DND-41 (cell line): ENCODE results near the gene HHEX.

ENCODE experiments used
- ATAC-seq: fragments of 200-7000 bp; cut with Tn5 transposase; 3 replicates; pipeline ENCODE4 v1.9.1; 2021; ENCODE audit warnings: low read depth; ENCODE audit not compliant: insufficient read depth
- DNase-seq: peaks from one replicate; pipeline ENCODE4 v3.0.0-alpha.2; 2020
- H2AFZ ChIP-seq: 2 replicates; pipeline ENCODE4 v1.6.0; 2012; ENCODE audit warnings: low read depth, low read length
- H3K27ac ChIP-seq: 2 replicates; pipeline ENCODE4 v1.5.1; 2012; ENCODE audit warnings: low read length, inconsistent platforms
- H3K27me3 ChIP-seq: fragments of 200-600 bp; sonication (generic); 2 replicates; pipeline ENCODE4 v1.6.0; 2012; ENCODE audit warnings: low read length, mild to moderate bottlenecking, inconsistent platforms; ENCODE audit not compliant: insufficient read depth, poor library complexity
- H3K36me3 ChIP-seq: 2 replicates; pipeline ENCODE4 v1.5.1; 2012; ENCODE audit warnings: low read length, inconsistent platforms; ENCODE audit not compliant: insufficient read depth
- H3K4me1 ChIP-seq: 2 replicates; pipeline ENCODE4 v1.5.1; 2012; ENCODE audit warnings: mild to moderate bottlenecking, low read length; ENCODE audit not compliant: insufficient read depth
- H3K4me2 ChIP-seq: 2 replicates; pipeline ENCODE4 v1.6.0; 2012; ENCODE audit warnings: mild to moderate bottlenecking, moderate library complexity, low read length, inconsistent platforms; ENCODE audit not compliant: insufficient read depth
- H3K4me3 ChIP-seq, 2 experiments: fragments of 200-600 bp in 1 of 2; shearing (Covaris generic) in 1 of 2; 2 replicates each; pipeline ENCODE4 v1.5.1; 2012 to 2016; ENCODE audit warnings: inconsistent platforms in 2 of 2, low read length in 2 of 2, mild to moderate bottlenecking in 2 of 2, low read depth in 1 of 2, moderate library complexity in 1 of 2
- H3K79me2 ChIP-seq: 2 replicates; pipeline ENCODE4 v1.6.0; 2012; ENCODE audit warnings: low read length, inconsistent platforms; ENCODE audit not compliant: insufficient read depth
- H3K9ac ChIP-seq: 2 replicates; pipeline ENCODE4 v1.6.0; 2012; ENCODE audit warnings: low read depth, mild to moderate bottlenecking, inconsistent platforms, low read length, moderate library complexity
- H3K9me3 ChIP-seq: 2 replicates; pipeline ENCODE4 v1.5.1; 2012; ENCODE audit warnings: low read length, moderate library complexity, mild to moderate bottlenecking, inconsistent platforms; ENCODE audit not compliant: insufficient read depth, severe bottlenecking
- H4K20me1 ChIP-seq: 2 replicates; pipeline ENCODE4 v1.6.0; 2012; ENCODE audit warnings: low read length; ENCODE audit not compliant: insufficient read depth
- CTCF ChIP-seq: IDR thresholded peaks from 2 replicates; pipeline ENCODE4 v1.5.1; 2012; ENCODE audit warnings: borderline replicate concordance, low read length, moderate library complexity, mild to moderate bottlenecking; ENCODE audit not compliant: poor library complexity, severe bottlenecking; ENCODE audit errors: extremely low read depth
- EZH2 ChIP-seq: IDR thresholded peaks from 3 replicates; pipeline ENCODE4 v1.6.1; 2012; ENCODE audit warnings: borderline replicate concordance, low read depth, mild to moderate bottlenecking, moderate library complexity, low read length, inconsistent platforms; ENCODE audit not compliant: severe bottlenecking

The HHEX gene

GRCh38 chr10:92696606-92697383, 7.0 kb downstream of the HHEX start:
- H3K27me3 ChIP-seq = no peaks in the 10 kb centered on the region
- no peak overlapping the region for H3K27ac ChIP-seq
- no peaks in the 10 kb centered on the region for H3K9me3 ChIP-seq
- H3K79me2 ChIP-seq = peaks cover 12% of the 10 kb centered on the region; the same call in 1 of the 2 replicates
- H2AFZ ChIP-seq = no peak overlapping the region
- no peaks in the 10 kb centered on the region for H3K36me3 ChIP-seq
- peaks cover 40% of the 10 kb centered on the region for H3K4me1 ChIP-seq
- ATAC-seq = no peak
- H3K4me3 ChIP-seq = no peak overlapping the region
- no peak for DNase-seq
- no peak overlapping the region for H3K4me2 ChIP-seq
- no peak overlapping the region for H3K9ac ChIP-seq
- TF ChIP-seq EZH2 = no peak
- TF ChIP-seq CTCF = no peak
- H4K20me1 ChIP-seq = no peaks in the 10 kb centered on the region

GRCh38 chr10:92697663-92698511, 8.1 kb downstream of the HHEX start:
- Histone ChIP-seq H3K4me1 (peaks cover 50% of the 10 kb centered on the region), H3K27ac (no peak overlapping the region), H3K9ac (no peak overlapping the region), H3K4me2 (no peak overlapping the region), H3K36me3 (no peaks in the 10 kb centered on the region), H3K27me3 (no peaks in the 10 kb centered on the region), H3K9me3 (no peaks in the 10 kb centered on the region), H2AFZ (no peak overlapping the region), H4K20me1 (no peaks in the 10 kb centered on the region), H3K79me2 (peaks cover 12% of the 10 kb centered on the region; the same call in 1 of the 2 replicates), H3K4me3 (no peak overlapping the region)
- no peak for DNase-seq
- TF ChIP-seq EZH2 (no peak), CTCF (no peak)
- ATAC-seq = 0 out of 3 replicates have a peak, but pooled peaks have one; percentile 20

- DNase-seq = no peak
- H4K20me1 ChIP-seq = no peaks in the 10 kb centered on the region
- peak overlapping the region; percentile 61 to 69 for H3K4me3 ChIP-seq
- peak overlapping the region; percentile 87 for H3K4me2 ChIP-seq
- no peaks in the 10 kb centered on the region for H3K9me3 ChIP-seq
- peak overlapping the region; percentile 94 for H3K27ac ChIP-seq
- H3K27me3 ChIP-seq = no peaks in the 10 kb centered on the region
- peak overlapping the region; percentile 81 for H3K9ac ChIP-seq
- H3K79me2 ChIP-seq = peaks cover 12% of the 10 kb centered on the region; the same call in 1 of the 2 replicates
- peak overlapping the region; percentile 84 for H2AFZ ChIP-seq
- no peak for ATAC-seq
- H3K36me3 ChIP-seq = no peaks in the 10 kb centered on the region
- no peak for TF ChIP-seq CTCF
- TF ChIP-seq EZH2 = no peak
- peaks cover 53% of the 10 kb centered on the region for H3K4me1 ChIP-seq
Measured at GRCh38 chr10:92699193-92699517, 9.4 kb downstream of the HHEX start.
